Measurements from ENCODE around the gene STRA6. TPM values are rescaled to one million over a fixed set of nuclear protein-coding genes. Genes with fewer than 3 reads are reported as not detected.
A peak's percentile ranks its signal among the peaks of the same experiment; 100 is the strongest.

The STRA6 gene
- total and polyA plus RNA-seq, 3 donors from 2014 or later = 4.1 to 14.1 (median 9.3) TPM

GRCh38 chr15:74174958-74175253 is 27.7 kb downstream of the STRA6 start:
- H3K27me3 ChIP-seq = no peaks in the 10 kb centered on the region
- H3K9me3 ChIP-seq = no peaks in the 10 kb centered on the region
- H3K4me3 ChIP-seq = peak overlapping the region; percentile 24 to 50
- 50% methylated on average over 14 of the region's 14 CpGs; no CpG with 5 or more reads in 1 of the 2 donors for WGBS, 2 donors
- peaks cover 51% of the 10 kb centered on the region for H3K4me1 ChIP-seq
- TF ChIP-seq POLR2A (IDR thresholded peaks at IDR 0.05) (no peak), CTCF (IDR thresholded peaks at IDR 0.05) (no peak)
- no peak for DNase-seq
- no peaks in the 10 kb centered on the region for H3K36me3 ChIP-seq (ENCODE audit: low read depth, missing control alignments)
- intact Hi-C loops (cut with DNase I; ENCODE audit: low total_unique reads) = no loop called here
- H3K27ac ChIP-seq = peak overlapping the region; percentile 50 to 72

- Histone ChIP-seq H3K36me3 (ENCODE audit: low read depth, missing control alignments) (no peaks in the 10 kb centered on the region), H3K27ac (peak overlapping the region; percentile 50 to 72), H3K9me3 (no peaks in the 10 kb centered on the region), H3K27me3 (no peaks in the 10 kb centered on the region), H3K4me1 (peaks cover 46% of the 10 kb centered on the region), H3K4me3 (peak overlapping the region; percentile 24 to 50)
- 43 to 68% methylated on average over 15 to 20 of the region's 20 CpGs for WGBS, 2 donors
- intact Hi-C loops (cut with DNase I; ENCODE audit: low total_unique reads) = no loop called here
- TF ChIP-seq POLR2A (IDR thresholded peaks at IDR 0.05) = no peak
- TF ChIP-seq CTCF (IDR thresholded peaks at IDR 0.05) = no peak
- DNase-seq = peak; percentile 81
Measured at GRCh38 chr15:74174219-74174957, 28.2 kb downstream of the STRA6 start.

DNA sequence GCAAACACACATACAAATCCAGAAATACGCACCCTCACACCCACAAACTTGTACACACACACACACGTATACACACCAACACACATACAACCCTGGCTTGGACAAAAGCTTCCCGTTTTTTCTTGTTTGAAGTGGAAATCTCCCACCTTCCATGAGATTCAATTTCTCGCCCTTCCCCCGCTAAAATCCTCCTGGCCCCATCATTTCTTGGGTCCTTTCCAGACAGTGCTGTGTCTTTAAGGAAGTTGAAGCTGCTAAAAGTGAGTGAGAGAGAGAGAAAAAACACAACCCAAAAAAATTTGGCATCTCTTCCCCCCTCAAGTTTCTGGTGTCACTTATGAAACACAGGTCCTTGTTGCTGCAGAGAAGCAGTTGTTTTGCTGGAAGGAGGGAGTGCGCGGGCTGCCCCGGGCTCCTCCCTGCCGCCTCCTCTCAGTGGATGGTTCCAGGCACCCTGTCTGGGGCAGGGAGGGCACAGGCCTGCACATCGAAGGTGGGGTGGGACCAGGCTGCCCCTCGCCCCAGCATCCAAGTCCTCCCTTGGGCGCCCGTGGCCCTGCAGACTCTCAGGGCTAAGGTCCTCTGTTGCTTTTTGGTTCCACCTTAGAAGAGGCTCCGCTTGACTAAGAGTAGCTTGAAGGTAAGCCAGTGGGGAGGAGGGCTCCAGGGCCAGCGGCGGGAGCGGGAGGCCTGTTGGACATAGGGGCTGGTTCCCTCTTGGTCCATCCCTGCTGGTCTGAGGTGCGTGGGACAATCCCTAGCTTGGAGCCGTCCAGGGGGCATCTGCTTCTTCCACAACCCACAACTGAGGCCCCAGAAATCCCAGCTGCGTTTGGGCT is 29.0 kb downstream of the STRA6 start, which contains the start of gene ISLR:
Gene ISLR (plus strand): TSS at position 331 of the 839 bp plus-strand sequence. CDS start 1,149 bp downstream, outside the sequence.
- H3K4me3 ChIP-seq = peak within 1 kb of the TSS; percentile 24 to 50
- WGBS, 2 donors = 37 to 43% methylated on average over 10 to 18 of the region's 20 CpGs
- peak within 1 kb of the TSS; percentile 72 to 83 for H3K27ac ChIP-seq
- peaks cover 45% of the 10 kb centered on the region for H3K4me1 ChIP-seq
- H3K9me3 ChIP-seq = no peaks in the 10 kb centered on the region
- H3K36me3 ChIP-seq (ENCODE audit: low read depth, missing control alignments) = no peaks in the 10 kb centered on the region
- H3K27me3 ChIP-seq = no peaks in the 10 kb centered on the region
- TF ChIP-seq POLR2A (IDR thresholded peaks at IDR 0.05) (no peak), CTCF (IDR thresholded peaks at IDR 0.05) (no peak)
- intact Hi-C loops (cut with DNase I; ENCODE audit: low total_unique reads) = no loop called here
- DNase-seq = peak; percentile 47

DNA sequence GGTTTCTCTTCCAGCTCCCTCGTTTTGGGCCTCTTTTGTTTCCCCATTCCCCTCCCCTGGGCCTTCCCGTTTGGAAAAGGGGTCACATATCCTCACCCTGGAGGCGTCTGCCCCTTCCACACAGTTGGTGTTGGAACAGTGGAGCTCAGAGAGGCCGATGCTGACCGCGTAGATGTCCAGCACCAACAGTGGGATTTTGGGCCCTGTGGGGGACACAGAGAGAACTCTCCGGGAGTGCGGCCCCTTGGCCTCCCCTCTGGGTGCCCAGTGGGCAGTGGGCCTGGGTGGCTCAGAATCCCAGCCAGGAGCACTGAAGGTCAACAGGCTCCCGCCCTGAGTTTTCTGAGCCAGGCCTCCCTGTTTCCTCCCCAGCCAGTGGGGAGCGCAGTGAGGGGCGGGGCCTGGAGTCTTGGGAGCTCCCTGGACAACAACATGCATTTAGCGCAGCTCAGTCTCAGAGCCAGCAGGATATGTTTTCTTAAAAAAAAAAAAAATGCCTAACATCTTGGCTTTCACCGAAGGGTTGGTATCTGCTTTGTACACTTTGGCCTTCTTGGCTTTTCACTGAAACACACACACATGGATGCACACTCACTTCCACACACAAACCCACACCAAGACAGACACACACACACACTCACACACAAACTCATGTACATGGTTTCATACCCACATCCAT is 29.7 kb downstream of the STRA6 start:
- Histone ChIP-seq H3K4me3 (no peak overlapping the region), H3K4me1 (peaks cover 44% of the 10 kb centered on the region), H3K36me3 (ENCODE audit: low read depth, missing control alignments) (no peaks in the 10 kb centered on the region), H3K9me3 (no peaks in the 10 kb centered on the region), H3K27me3 (no peaks in the 10 kb centered on the region), H3K27ac (peak overlapping the region; percentile 72 to 83)
- TF ChIP-seq POLR2A (IDR thresholded peaks at IDR 0.05) = no peak
- no peak for TF ChIP-seq CTCF (IDR thresholded peaks at IDR 0.05)
- intact Hi-C loops (cut with DNase I; ENCODE audit: low total_unique reads) = no loop called here
- DNase-seq = peak; percentile 71
- 58 to 59% methylated on average over 13 of the region's 13 CpGs for WGBS, 2 donors
